Activated CD8-positive, alpha-beta T cell treated with anti-CD3 and anti-CD28 coated beads, Interleukin-2, amount 10 ng/mL, durations not matched to agents 7 days and 5 days (primary cell): ENCODE results near the gene FOXN1. TPM values are rescaled to one million over a fixed set of nuclear protein-coding genes. Genes with fewer than 3 reads are reported as not detected.

ENCODE experiments used
- ATAC-seq: fragments of 150-1000 bp; cut with Tn5 transposase; one replicate; pipeline ENCODE4 v1.10.0; 2021; ENCODE audit warnings: moderate library complexity
- CTCF ChIA-PET: fragments of 350-600 bp; sonication (Branson Sonifier 250); formaldehyde crosslinking; loops from one replicate; lab custom pipeline; 2021; ENCODE audit warnings: antibody characterized with exemption; lab: Charles Lee
- POLR2A ChIA-PET: fragments of 350-600 bp; sonication (Branson Sonifier 250); formaldehyde crosslinking; loops from one replicate; lab custom pipeline; 2021; ENCODE audit warnings: antibody characterized with exemption; lab: Charles Lee
- DNase-seq: peaks from one replicate; pipeline ENCODE4 v3.0.0-alpha.2; 2020
- H3K27ac Mint-ChIP-seq: one replicate; pipeline ENCODE4 v1.8.0; 2021; ENCODE audit warnings: mild to moderate bottlenecking, mixed read lengths
- H3K27me3 Mint-ChIP-seq: one replicate; pipeline ENCODE4 v1.8.0; 2021; ENCODE audit warnings: low read depth, mixed read lengths
- H3K36me3 Mint-ChIP-seq: one replicate; pipeline ENCODE4 v1.8.0; 2021; ENCODE audit warnings: low read depth, mixed read lengths
- H3K4me1 Mint-ChIP-seq: one replicate; pipeline ENCODE4 v1.8.0; 2021; ENCODE audit warnings: low read depth, mixed read lengths
- H3K4me3 Mint-ChIP-seq: one replicate; pipeline ENCODE4 v1.8.0; 2021; ENCODE audit warnings: mild to moderate bottlenecking, mixed read lengths
- H3K9me3 Mint-ChIP-seq: one replicate; pipeline ENCODE4 v1.8.0; 2022; ENCODE audit warnings: mixed read lengths; ENCODE audit not compliant: insufficient read depth
- total RNA-seq, 2 experiments: library from RNA; stranded (reverse); gene quantifications; one replicate each; pipeline ENCODE4 v1.2.3, GENCODE V29; 2021

Gene FOXN1
- total RNA-seq, 2 experiments from 2014 or later, result not detected

DNA sequence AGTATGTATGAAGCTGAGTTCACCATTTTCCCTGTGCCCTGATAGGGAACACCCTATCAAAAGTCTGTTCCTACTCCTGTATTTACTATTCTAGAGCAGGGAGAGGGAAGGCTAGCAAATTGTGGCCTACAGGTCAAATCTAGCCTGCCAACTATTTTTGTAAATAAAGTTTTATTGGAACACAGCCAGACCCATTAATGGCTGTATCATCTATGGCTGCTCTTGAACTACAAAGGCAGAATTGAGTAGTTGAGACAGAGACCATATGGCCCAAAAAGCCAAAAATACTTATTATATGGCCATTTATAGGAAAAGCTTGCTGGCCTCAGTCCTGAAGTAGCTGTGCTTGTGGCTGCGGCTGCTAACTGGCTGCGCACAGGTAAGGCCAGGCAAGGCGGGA, 74.8 kb downstream of the FOXN1 start:
- ChIA-PET CTCF (interaction anchor here (0.7 to 2.3 kb wide), 2 partner anchors 10 to 31 kb away, joined by 3 to 12 read pairs; partner anchors contain the start of gene PIGS), POLR2A (interaction anchor here (0.9 kb wide), 2 partner anchors 13 to 17 kb away, joined by 3 to 4 read pairs; no protein-coding TSS in a partner anchor)
- no peak overlapping the region for H3K27ac Mint-ChIP-seq
- ATAC-seq (no peak), DNase-seq (no peak)
- H3K4me3 Mint-ChIP-seq, result no peak overlapping the region
- no peaks in the 10 kb centered on the region for H3K27me3 Mint-ChIP-seq
- no peaks in the 10 kb centered on the region for H3K9me3 Mint-ChIP-seq
- peaks cover 22% of the 10 kb centered on the region for H3K4me1 Mint-ChIP-seq
- peaks cover 43% of the 10 kb centered on the region for H3K36me3 Mint-ChIP-seq

DNA sequence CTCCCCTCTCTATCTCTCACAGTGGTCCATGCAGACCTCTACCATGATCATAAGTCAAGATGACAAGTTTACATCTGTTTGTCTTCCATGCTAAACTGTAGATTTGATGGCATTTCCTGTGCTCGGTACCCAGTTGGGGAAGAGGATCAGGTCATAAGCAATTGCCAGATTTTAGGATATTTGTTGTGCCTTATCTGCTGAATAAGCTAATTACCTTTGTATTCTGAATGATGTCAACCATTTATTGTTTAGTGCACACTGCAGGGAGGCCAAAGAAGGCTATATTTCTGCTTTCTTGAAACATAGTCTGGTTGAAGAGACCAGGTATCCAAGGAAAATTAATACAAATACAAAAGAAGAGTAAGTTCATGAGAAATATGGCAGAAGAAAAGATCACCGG, 76.4 kb downstream of the FOXN1 start:
- H3K36me3 Mint-ChIP-seq, result peaks cover 30% of the 10 kb centered on the region
- ATAC-seq (no peak), DNase-seq (no peak)
- ChIA-PET POLR2A (interaction anchor here (0.6 kb wide), 1 partner anchor 14 kb away, joined by 3 read pairs; no protein-coding TSS in a partner anchor), CTCF (no interaction called here)
- peaks cover 10% of the 10 kb centered on the region for H3K4me1 Mint-ChIP-seq
- H3K9me3 Mint-ChIP-seq, result no peaks in the 10 kb centered on the region
- H3K27me3 Mint-ChIP-seq, result no peaks in the 10 kb centered on the region
- H3K27ac Mint-ChIP-seq, result no peak overlapping the region
- H3K4me3 Mint-ChIP-seq, result no peak overlapping the region

DNA sequence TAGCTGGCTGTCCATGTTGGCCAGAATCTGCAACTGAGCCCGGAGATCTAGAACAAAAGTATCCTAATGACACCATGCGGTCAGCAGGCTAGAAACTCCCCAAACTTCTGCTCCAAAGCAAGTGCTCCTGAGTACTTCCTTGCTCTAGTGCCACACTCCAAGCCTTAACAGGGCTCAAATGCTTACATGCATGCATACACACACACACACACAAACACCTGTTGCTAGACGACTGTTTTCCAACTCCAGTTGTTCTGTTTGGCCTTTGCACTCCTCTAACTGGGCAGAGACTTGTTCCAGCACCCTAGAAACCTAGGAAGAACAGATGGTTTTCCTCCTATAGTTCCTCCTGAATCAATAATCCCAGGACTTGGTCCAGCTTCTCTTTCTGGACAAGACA, 78.3 kb downstream of the FOXN1 start:
- ATAC-seq (no peak), DNase-seq (no peak)
- H3K27me3 Mint-ChIP-seq, result no peaks in the 10 kb centered on the region
- ChIA-PET POLR2A (interaction anchor here (1.3 to 1.6 kb wide), 2 partner anchors 14 kb away, joined by 4 read pairs; no protein-coding TSS in a partner anchor), CTCF (no interaction called here)
- peaks cover 23% of the 10 kb centered on the region for H3K36me3 Mint-ChIP-seq
- H3K4me1 Mint-ChIP-seq, result peaks cover 8% of the 10 kb centered on the region
- no peaks in the 10 kb centered on the region for H3K9me3 Mint-ChIP-seq
- no peak overlapping the region for H3K27ac Mint-ChIP-seq
- no peak overlapping the region for H3K4me3 Mint-ChIP-seq

DNA sequence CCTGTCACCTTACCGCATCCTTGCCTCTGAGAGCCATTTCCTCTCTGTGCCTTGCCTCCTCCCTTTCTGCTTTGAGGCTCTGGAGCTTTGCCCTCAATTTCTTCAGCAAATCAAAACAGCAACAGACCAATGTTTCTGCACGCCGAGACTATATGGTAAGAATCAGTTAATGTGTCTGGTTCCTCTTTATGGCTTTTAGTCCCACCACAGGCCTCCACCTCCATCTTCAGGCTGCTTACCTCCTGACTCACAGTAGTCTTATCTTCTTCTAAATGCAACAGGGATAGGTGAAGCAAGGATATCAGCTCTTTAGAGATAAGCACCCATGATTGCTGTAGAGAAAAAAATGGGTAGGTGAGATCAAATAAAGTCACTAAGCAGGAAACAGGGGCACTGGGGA, 79.7 kb downstream of the FOXN1 start:
- H3K27me3 Mint-ChIP-seq, result no peaks in the 10 kb centered on the region
- peaks cover 13% of the 10 kb centered on the region for H3K36me3 Mint-ChIP-seq
- ChIA-PET POLR2A (no interaction called here), CTCF (no interaction called here)
- peak overlapping the region; percentile 16 for H3K27ac Mint-ChIP-seq
- H3K4me1 Mint-ChIP-seq, result no peaks in the 10 kb centered on the region
- no peak overlapping the region for H3K4me3 Mint-ChIP-seq
- no peak for ATAC-seq
- no peaks in the 10 kb centered on the region for H3K9me3 Mint-ChIP-seq
- DNase-seq, result no peak

Other genes starting within 250 kb of the FOXN1 start
- 10 to 100 TPM; 31.2 to 32.0 TPM for gene TMEM97, start 187.1 kb upstream of the FOXN1 start, total RNA-seq
- 10 to 100 TPM; 20.7 to 22.7 TPM for gene IFT20, start 170.9 kb upstream of the FOXN1 start, total RNA-seq
- gene TNFAIP1, start 170.6 kb upstream of the FOXN1 start, total RNA-seq, result 10 to 100 TPM; 16.3 to 19.7 TPM
- gene POLDIP2, start 148.8 kb upstream of the FOXN1 start, total RNA-seq, result 10 to 100 TPM; 68.1 to 73.9 TPM
- not detected for gene SEBOX, start 141.1 kb upstream of the FOXN1 start, total RNA-seq
- gene VTN, start 136.0 kb upstream of the FOXN1 start, total RNA-seq, result not detected
- gene SARM1, start 134.7 kb upstream of the FOXN1 start, total RNA-seq, result 10 to 100 TPM; 16.2 to 20.0 TPM
- 1 to 10 TPM; 2.7 to 3.1 TPM for gene SLC46A1, start 100.1 kb upstream of the FOXN1 start, total RNA-seq
- not detected for gene SLC13A2, start 32.7 kb upstream of the FOXN1 start, total RNA-seq
- 10 to 100 TPM; 41.6 to 48.1 TPM for gene UNC119, start 46.3 kb downstream of the FOXN1 start, total RNA-seq
- 10 to 100 TPM; 60.0 to 61.1 TPM for gene PIGS, start 65.2 kb downstream of the FOXN1 start, total RNA-seq
- gene ALDOC, start 70.5 kb downstream of the FOXN1 start, total RNA-seq, result 10 to 100 TPM; 97.3 to 99.7 TPM
- 100 to 1,000 TPM; 162 to 170 TPM for gene SPAG5, start 92.7 kb downstream of the FOXN1 start, total RNA-seq
- gene RSKR, start 107.8 kb downstream of the FOXN1 start, total RNA-seq, result 10 to 100 TPM; 23.0 to 28.7 TPM
- 100 to 1,000 TPM; 162 to 169 TPM for gene BLTP2, start 138.8 kb downstream of the FOXN1 start, total RNA-seq
- 10 to 100 TPM; 51.7 to 54.5 TPM for gene SDF2, start 155.6 kb downstream of the FOXN1 start, total RNA-seq
- gene SUPT6H, start 155.9 kb downstream of the FOXN1 start, total RNA-seq, result 10 to 100 TPM; 69.4 to 72.8 TPM
- 1 to 10 TPM; 5.3 to 6.1 TPM for gene PROCA1, start 205.5 kb downstream of the FOXN1 start, total RNA-seq
- 10 to 100 TPM in 1 of 2 experiments, 1 to 10 TPM in 1; 10.0 to 12.7 TPM for gene RAB34, start 211.5 kb downstream of the FOXN1 start, total RNA-seq
- gene RPL23A, start 213.6 kb downstream of the FOXN1 start, total RNA-seq, result 1,000 to 10,000 TPM; 1,988 to 2,040 TPM
- gene TLCD1, start 219.9 kb downstream of the FOXN1 start, total RNA-seq, result 1 to 10 TPM; 2.8 to 3.0 TPM
- gene NEK8, start 222.4 kb downstream of the FOXN1 start, total RNA-seq, result 1 to 10 TPM; 4.8 to 5.0 TPM
- gene TRAF4, start 237.7 kb downstream of the FOXN1 start, total RNA-seq, result 10 to 100 TPM; 66.0 to 78.4 TPM